ENCODE results near the gene DESI1. TPM values are rescaled to one million over a fixed set of nuclear protein-coding genes. Genes with fewer than 3 reads are reported as not detected.
"Not testable (repeated sequence)": the region's sequence is repeated elsewhere in the genome, so short reads cannot be mapped to it uniquely, and the experiment has no call there.

DESI1 gene
- total RNA-seq, 4 donors from 2014 or later: 22.3 to 39.4 (median 29.9) TPM

DNA sequence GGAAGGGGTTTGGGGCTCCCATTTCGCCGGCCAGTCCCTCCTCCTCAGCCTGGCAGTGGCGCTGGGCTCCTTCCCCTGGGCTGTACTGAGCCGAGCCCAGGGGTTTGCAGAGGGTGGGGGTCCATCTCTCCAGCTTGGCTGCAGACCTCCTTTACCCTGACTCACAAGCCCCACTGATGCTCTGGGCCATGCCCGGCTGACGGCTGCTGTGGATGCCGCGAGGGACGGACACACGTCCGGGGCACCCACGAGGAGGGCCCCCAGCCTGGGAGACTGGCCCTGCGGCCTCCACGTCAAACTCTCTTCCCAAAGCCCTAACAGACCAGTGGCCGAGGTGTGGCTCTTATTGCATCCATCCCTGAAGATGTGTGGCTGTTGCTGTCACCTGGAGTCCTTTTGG is 45.3 kb downstream of the DESI1 start:
- TF ChIP-seq, protein P1, sequence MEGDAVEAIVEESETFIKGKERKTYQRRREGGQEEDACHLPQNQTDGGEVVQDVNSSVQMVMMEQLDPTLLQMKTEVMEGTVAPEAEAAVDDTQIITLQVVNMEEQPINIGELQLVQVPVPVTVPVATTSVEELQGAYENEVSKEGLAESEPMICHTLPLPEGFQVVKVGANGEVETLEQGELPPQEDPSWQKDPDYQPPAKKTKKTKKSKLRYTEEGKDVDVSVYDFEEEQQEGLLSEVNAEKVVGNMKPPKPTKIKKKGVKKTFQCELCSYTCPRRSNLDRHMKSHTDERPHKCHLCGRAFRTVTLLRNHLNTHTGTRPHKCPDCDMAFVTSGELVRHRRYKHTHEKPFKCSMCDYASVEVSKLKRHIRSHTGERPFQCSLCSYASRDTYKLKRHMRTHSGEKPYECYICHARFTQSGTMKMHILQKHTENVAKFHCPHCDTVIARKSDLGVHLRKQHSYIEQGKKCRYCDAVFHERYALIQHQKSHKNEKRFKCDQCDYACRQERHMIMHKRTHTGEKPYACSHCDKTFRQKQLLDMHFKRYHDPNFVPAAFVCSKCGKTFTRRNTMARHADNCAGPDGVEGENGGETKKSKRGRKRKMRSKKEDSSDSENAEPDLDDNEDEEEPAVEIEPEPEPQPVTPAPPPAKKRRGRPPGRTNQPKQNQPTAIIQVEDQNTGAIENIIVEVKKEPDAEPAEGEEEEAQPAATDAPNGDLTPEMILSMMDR (IDR thresholded peaks at IDR 0.05): no peak
- no peak for TF ChIP-seq POLR2A (IDR thresholded peaks at IDR 0.05)
- Histone ChIP-seq H3K4me1 (no peaks in the 10 kb centered on the region), H3K4me3 (no peak overlapping the region), H3K9me3 (no peaks in the 10 kb centered on the region), H3K36me3 (peaks cover 0 to 50% (median 0%) of the 10 kb centered on the region in 3 donors), H3K27ac (no peak overlapping the region), H3K27me3 (no peaks in the 10 kb centered on the region)
- DNase-seq: no peak

DNA sequence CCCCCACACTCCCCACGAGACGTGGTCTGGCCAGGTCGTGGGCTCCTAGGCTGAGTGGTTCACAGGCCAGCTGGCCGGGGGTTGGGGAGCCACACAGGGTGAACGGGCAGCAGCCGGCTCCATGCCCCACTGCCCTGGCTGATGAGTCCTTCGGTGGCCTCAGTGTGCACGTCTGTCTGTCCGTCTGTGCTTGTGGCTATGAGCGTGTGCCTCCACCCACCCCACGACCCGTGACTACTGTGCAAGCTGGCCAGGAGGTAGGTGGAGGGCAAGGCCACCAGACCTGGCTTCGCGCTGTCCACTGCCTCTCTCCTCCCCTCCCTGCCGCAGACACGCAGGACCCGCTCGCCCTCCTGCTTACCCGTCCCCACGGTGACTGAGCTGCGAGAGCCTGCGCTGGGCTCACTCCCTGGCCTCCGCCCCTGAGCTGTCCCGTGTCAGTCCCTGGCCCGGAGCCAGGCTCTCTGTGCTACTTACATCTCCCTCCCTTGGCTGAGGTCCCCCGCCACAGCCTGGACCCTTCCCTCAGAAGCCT is 45.9 kb downstream of the DESI1 start:
- Histone ChIP-seq H3K27me3 (no peaks in the 10 kb centered on the region), H3K4me3 (no peak overlapping the region), H3K36me3 (peaks cover 0 to 44% (median 0%) of the 10 kb centered on the region in 3 donors), H3K27ac (no peak overlapping the region), H3K4me1 (no peaks in the 10 kb centered on the region), H3K9me3 (no peaks in the 10 kb centered on the region)
- no peak for TF ChIP-seq POLR2A (IDR thresholded peaks at IDR 0.05)
- TF ChIP-seq, protein P1 (IDR thresholded peaks at IDR 0.05): no peak
- DNase-seq: peak in 2 of 3 donors; percentile 59 to 60

DNA sequence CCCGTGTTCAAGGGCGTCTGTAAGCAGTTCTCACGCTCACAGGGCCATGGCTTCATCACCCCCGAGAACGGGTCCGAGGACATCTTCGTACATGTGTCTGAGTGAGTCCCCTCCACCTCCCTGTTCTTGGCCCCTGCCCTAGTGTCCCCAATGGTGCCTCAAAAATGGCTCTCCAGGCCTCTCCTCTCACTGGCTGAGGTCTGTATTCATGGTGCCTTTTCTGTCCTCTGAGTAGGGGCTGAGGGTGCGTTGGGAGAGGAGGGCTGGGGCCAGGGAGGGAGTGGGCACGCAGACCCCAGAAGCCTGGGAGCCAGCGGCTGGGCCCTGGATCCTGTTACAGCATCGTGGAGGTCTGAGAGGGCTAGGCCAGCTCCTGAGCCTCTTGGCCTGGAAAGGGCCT is 47.2 kb downstream of the DESI1 start:
- Histone ChIP-seq H3K27ac (no peak overlapping the region), H3K9me3 (no peaks in the 10 kb centered on the region), H3K36me3 (peaks cover 0 to 31% (median 0%) of the 10 kb centered on the region in 3 donors), H3K4me1 (no peaks in the 10 kb centered on the region), H3K4me3 (no peak overlapping the region), H3K27me3 (no peaks in the 10 kb centered on the region)
- TF ChIP-seq, protein P1 (IDR thresholded peaks at IDR 0.05): no peak
- no peak for DNase-seq

DNA sequence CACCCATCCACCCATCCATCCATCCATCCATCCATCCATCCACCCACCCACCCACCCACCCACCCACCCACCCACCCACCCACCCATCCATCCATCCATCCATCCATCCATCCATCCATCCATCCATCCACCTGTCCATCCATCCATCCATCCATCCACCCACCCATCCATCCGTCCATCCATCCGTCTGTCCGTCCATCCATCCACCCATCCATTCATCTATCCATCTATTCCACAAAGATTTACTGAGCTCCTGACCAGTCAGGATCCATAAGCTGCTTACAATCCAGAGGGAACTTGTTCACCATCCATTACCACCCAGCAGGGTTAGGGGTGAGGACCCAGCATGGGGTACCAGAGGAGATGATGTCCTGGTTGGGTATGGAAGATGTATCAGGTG is 48.5 kb downstream of the DESI1 start:
- H3K36me3 ChIP-seq: peaks cover 0 to 18% (median 0%) of the 10 kb centered on the region in 3 donors
- H3K27ac ChIP-seq: not testable (repeated sequence)

GRCh38 chr22:41571786-41572185 is 49.1 kb downstream of the DESI1 start:
- Histone ChIP-seq H3K27ac (no peak overlapping the region), H3K9me3 (no peaks in the 10 kb centered on the region)

More for the DNA sequence above, 48.5 kb downstream of the DESI1 start:
- not testable (repeated sequence) for H3K27me3 ChIP-seq, H3K4me3 ChIP-seq, H3K4me1 ChIP-seq, DNase-seq, H3K9me3 ChIP-seq

GRCh38 chr22:41570221-41570620 is 50.6 kb downstream of the DESI1 start:
- Histone ChIP-seq H3K4me1 (no peaks in the 10 kb centered on the region), H3K27me3 (no peaks in the 10 kb centered on the region), H3K27ac (no peak overlapping the region), H3K4me3 (no peak overlapping the region), H3K36me3 (no peaks in the 10 kb centered on the region), H3K9me3 (no peaks in the 10 kb centered on the region)
- TF ChIP-seq, protein P1 (IDR thresholded peaks at IDR 0.05): no peak
- no peak for TF ChIP-seq POLR2A (IDR thresholded peaks at IDR 0.05)
- peak in 1 of 3 donors; percentile 37 for DNase-seq

More at GRCh38 chr22:41571786-41572185, 49.1 kb downstream of the DESI1 start:
- peak in 1 of 3 donors; percentile 45 for DNase-seq
- no peaks in the 10 kb centered on the region for H3K4me1 ChIP-seq
- TF ChIP-seq POLR2A (IDR thresholded peaks at IDR 0.05): no peak
- TF ChIP-seq, protein P1 (IDR thresholded peaks at IDR 0.05): no peak
- peaks cover 0 to 12% (median 0%) of the 10 kb centered on the region in 3 donors for H3K36me3 ChIP-seq
- no peaks in the 10 kb centered on the region for H3K27me3 ChIP-seq
- H3K4me3 ChIP-seq: no peak overlapping the region
